ENCODE data around the gene CMSS1.

CMSS1 gene

DNA sequence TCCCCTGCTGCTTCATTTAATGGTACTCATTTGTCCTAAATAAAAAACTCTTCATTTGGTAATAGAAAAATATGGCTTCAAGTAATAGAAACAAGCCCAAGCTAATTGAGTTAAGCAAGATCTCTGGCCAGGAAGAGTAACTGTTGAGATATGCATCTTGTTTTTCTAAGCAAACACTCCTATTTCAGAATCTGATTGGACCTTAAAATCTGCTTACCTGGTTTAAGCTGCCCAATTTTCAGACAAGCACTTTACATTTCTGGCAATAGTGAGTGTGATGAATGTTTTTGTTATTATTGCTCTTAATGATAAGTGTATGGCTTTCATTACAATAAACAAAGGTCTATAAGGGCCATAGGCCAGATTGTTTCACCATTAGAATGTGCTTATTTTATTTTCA, 86.2 kb downstream of the CMSS1 start:
- no peak for DNase-seq (ENCODE audit: low spot score)

- DNase-seq (ENCODE audit: low spot score) = no peak
These were observed 90.4 kb downstream of the CMSS1 start for GRCh38 chr3:99907959-99908544.

DNA sequence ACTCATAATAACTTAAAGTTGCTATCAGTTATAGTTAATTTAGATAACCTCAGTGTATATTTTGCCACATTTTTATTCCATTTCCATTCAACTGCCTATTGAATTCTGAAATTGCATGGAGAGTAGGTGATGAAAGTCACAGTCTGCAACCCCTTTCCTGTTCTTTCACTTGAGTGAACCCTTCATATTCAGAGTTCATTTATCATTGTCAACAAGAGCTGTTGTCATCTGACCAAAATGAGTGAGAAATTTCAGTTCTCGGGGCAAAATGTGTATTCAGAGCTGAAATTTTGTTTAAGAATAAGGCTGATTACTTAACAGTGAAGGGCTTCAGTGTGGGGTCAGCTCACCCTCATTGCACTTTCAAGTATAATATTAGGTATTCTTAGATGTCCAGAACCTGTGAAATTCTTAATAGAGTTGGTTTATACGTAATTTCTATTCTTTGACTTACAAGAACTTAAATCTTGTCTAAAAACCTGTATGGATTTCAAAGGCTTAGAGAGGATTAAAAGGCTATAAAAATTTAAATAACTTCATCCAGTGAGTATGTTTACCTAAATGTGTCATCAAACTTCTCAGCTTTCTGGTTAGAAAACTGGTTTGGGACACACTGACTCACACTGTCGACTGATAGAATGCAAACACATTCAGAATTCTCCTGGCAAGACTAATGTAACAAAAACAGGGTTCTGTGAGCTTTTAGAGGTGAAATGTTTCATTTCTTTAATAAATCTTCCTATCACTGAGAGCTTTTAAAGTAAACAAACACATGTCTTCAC, 92.2 kb downstream of the CMSS1 start:
- DNase-seq (ENCODE audit: low spot score) = no peak

- no peak for DNase-seq (ENCODE audit: low spot score)
These were observed 93.2 kb downstream of the CMSS1 start for GRCh38 chr3:99910752-99911290.

- no peak for DNase-seq (ENCODE audit: low spot score)
These were observed 93.8 kb downstream of the CMSS1 start for GRCh38 chr3:99911433-99911832.

DNA sequence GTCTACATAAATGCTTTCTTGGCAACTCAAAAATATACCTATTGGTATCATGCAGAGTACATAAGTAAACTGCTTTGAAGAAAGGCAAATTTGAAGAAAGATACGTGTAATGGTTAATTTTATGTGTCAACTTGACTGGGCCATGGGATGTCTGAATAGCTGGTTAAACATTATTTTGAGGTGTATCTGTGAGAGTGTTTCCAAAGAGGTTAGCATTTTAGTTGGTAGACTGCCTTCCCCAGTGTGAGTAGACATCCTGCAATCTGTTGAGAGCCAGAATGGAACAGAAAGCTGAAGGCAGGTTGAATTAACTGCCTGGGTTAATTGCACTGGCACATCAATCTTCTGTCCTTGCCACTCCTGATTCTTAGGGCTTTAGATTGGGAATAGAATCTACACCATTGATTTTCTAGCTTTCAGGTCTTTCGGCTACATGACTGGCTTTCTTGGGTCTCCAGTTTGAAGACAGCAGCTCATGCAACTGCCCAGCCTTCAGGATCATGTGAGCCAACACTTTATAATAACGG, 98.3 kb downstream of the CMSS1 start:
- no peak for DNase-seq (ENCODE audit: low spot score)

DNA sequence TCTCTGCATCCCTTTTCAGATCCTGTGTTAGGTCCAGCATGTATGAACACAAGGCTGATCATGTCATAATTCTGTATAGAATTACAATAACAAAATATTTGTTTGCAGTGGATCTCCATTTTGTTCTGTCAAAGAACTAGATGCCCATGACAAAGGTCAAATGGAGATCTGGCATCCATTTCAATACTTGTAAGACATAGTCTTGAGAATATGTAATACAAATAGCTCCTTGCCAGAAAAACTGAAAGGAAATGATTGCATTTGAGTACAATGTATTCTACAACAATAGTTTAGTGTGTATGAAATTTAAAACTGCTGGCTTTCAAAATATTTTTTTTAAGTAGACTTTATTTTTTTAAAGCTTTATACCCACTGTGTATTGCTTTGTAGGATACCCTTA, 101.1 kb downstream of the CMSS1 start:
- DNase-seq (ENCODE audit: low spot score) = no peak

DNA sequence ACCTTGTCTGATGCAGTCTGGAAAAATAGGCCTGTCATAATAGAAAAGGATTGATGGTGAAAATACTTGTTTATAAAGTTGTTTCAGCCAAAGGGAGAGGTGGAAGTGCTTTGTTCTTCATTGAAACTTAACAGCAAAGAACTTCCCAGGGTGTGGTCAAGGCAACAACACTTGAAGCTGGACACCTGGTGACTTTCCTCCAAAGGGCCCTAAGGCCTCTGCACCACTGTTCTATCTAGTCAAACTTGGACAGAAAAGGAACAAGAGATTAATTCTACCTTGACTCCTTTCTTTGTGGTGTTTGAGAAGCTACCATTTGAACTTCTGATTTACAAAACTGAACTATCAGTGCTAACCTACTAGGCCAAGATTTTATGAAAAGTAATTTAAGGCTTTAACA, 102.0 kb downstream of the CMSS1 start:
- no peak for DNase-seq (ENCODE audit: low spot score)

- DNase-seq (ENCODE audit: low spot score) = no peak
These were observed 103.1 kb downstream of the CMSS1 start for GRCh38 chr3:99920481-99921376.

DNA sequence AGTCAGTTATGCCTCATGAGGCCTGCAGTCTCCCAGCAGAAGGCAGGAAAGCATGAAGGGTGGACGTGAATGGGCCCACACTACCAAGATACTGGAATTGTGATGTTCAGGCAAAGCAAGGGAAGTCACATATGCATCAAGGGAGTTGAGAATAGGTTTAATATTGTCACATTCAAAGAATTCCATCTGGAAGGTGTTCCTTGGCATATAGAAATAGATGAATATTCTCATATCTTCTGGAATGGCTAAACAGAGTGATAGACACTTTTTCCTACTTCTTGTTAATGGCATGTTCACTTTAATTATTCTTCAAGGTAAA, 103.7 kb downstream of the CMSS1 start:
- no peak for DNase-seq (ENCODE audit: low spot score)

DNA sequence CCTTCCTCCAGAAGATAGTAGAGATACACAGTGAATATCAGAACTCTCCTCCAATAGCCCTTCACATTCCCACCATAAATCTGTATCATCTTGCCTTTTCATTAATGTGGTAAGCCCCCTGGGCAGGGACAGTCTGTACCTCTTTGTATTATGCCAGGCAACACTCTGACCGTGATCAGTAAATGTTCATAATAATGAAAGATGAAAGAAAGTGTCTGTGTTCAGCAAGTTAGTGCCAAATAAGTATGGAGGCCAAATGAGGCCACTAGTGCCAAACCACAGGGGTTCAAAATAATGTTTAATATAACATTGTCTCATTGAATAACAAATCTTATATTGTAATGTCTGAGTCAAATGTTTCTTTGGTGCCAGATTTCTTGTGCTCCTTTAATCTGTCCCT, 104.3 kb downstream of the CMSS1 start:
- DNase-seq (ENCODE audit: low spot score) = no peak

GRCh38 chr3:99923873-99924272, 106.2 kb downstream of the CMSS1 start:
- DNase-seq (ENCODE audit: low spot score) = no peak

DNA sequence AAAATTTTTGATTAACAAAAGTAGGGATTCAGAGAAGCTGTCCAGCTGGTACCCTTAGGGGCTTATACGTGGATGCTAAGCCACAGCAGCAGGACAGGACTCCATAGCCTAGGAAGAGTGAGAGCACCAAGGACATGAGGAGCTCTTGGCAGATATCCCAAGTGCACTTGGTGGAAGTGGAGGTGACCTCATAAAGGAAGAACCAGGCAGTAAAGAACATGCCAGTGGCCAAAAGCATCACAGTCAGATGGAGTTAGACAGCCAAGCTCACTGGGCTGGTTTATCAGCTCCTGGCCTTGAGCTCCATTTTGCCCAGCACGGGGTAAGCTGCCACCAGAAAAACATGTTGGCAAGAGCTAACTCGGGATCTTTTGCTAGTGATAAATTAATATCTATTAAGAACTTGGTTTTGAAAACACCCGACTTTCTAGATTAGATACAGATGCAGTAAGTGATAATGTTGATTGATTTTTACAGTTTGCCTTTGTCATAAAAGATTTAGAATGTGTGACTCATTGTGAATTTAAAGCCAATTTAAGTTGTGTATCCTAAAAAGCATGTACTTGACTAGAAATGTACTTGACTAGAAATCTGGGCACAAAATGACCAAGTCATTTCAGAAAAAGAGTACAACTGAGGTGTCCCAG, 108.0 kb downstream of the CMSS1 start:
- no peak for DNase-seq (ENCODE audit: low spot score)

- no peak for DNase-seq (ENCODE audit: low spot score)
These were observed 110.2 kb downstream of the CMSS1 start for GRCh38 chr3:99927671-99928457.

DNA sequence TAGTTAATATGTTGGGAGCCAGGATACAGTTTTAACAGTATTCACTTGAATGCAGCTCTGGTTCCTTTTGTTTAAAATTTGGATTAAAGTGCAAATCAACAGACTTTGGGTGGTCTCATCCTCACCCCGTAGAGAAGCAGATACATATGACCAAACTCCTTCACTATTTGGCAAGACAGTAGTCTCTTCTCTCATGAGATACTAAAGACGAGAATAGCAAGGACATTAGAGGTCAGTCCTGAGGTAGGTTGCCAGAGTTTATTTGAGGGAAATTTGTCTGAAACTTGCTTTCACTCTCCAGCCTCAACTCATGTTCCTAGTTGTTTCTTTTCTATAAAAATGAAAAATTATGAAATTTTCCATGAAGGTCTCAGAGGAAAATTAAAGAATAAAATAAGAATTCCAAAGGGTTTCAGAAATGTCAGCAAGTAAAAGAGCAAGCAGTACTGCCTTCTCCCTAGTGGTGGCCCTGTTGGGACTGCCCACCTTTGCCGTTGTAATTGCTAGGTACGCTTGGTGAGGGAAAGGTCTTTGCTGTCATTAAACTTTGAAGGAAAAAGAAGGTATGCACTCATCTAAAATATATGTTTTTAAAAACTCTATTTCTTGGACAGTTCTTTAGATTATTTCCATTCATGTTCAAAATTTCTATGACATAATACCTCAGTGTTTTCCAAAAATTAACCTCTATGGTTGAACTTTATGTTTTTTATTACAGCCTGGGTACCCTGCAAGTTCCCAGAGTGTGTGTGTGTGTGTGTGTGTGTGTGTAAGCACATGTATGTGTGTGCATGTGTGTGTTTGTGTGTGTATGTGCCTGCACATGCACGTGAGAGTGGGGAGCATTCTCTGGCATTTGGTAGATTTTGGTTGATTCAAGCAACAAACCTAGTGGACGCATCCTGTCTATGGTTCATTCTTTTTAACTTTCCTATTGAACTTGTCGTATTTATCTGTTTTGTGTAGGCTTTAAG, 111.4 kb downstream of the CMSS1 start:
- no peak for DNase-seq (ENCODE audit: low spot score)

- DNase-seq (ENCODE audit: low spot score) = no peak
These were observed 112.1 kb downstream of the CMSS1 start for GRCh38 chr3:99929745-99930139.

DNA sequence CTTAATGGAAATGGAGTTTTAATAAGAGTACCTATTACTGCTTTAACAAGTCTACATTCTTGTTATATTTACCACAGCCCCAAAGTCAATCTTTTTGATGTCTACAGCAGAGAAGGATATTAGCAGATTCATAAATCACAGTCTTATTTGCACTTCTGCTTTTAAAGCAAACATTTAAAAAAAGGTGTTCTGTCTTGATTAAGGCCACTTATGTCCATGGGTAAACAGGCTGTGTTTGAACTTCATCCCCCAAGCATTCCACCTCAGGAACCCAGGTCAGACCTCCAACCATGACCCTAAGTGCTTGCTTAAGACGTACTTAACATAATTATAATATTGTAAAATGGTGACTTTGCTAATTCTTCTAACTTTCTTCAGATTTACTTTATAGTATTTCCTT, 113.4 kb downstream of the CMSS1 start:
- DNase-seq (ENCODE audit: low spot score) = no peak

DNA sequence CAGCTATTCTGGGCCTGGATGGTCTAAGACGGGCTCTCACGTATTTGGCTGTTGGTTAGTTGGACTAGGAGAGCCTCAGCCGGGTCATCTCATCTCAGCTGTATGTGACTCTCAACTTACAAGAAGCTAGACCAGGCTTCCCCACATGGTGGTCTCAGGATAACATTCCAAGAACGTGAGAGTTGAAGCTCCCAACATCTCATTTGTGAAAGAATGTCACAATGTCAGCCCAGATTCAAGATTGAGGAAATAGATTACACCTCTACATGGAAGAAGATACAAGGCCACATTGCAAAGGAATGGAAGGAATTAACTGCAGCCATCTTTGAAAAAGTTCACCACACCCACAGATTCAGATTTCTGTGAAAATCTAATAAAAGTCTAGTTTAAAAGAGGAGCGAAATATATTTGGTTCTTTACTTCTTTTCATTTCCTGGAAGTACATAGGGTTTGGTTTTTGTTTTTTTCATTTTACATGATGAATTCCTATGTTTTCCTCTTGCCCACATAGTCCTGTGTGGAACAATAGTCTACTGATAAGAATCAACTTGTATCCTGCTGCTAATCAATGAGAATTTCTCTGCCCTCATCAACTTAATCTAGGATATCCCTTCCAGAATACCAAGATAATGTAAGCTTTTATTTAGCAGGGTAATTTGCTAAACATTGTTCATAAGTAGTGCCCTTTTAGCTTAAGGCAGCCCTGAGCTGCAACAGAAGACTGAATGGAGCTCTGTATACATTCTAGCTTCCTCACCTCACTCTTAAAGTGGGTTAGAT, 116.5 kb downstream of the CMSS1 start:
- no peak for DNase-seq (ENCODE audit: low spot score)

Data from germinal center (tissue), 1 donor.